ENCODE measurements around the gene ALOX15.

DNA sequence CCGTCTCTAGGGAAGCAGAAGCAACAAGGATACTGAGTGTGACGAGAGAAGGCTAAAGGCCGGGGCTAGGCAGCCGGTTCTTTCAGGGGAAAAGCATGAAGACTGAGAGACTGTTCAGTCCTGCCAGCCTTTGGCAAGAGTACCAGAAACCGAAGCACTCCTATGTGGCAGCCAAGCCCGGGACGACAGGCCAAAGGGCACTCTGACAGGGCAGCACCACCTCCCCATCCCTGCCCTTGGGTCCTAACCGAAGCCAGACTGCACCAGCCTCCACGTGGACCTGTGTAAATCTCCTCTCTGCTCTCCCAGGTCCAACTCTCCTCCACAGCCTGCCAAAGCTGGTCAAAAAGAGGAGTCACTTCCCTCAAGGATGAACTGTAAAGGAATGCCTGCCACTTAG, 23.5 kb upstream of the ALOX15 start:
- TF ChIP-seq, protein P1, sequence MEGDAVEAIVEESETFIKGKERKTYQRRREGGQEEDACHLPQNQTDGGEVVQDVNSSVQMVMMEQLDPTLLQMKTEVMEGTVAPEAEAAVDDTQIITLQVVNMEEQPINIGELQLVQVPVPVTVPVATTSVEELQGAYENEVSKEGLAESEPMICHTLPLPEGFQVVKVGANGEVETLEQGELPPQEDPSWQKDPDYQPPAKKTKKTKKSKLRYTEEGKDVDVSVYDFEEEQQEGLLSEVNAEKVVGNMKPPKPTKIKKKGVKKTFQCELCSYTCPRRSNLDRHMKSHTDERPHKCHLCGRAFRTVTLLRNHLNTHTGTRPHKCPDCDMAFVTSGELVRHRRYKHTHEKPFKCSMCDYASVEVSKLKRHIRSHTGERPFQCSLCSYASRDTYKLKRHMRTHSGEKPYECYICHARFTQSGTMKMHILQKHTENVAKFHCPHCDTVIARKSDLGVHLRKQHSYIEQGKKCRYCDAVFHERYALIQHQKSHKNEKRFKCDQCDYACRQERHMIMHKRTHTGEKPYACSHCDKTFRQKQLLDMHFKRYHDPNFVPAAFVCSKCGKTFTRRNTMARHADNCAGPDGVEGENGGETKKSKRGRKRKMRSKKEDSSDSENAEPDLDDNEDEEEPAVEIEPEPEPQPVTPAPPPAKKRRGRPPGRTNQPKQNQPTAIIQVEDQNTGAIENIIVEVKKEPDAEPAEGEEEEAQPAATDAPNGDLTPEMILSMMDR (IDR thresholded peaks at IDR 0.05) = no peak
- TF ChIP-seq POLR2A (IDR thresholded peaks at IDR 0.05; ENCODE audit: low read depth) (no peak), POLR2AphosphoS5 (IDR thresholded peaks at IDR 0.05) (no peak), EP300 (IDR thresholded peaks at IDR 0.05) (no peak)

Data from esophagus muscularis mucosa (tissue), 4 donors.